Subcutaneous abdominal adipose tissue (tissue), 5 donors: ENCODE data around the gene TCP11L2.

Experiments
- H3K27ac ChIP-seq: one replicate; pipeline ENCODE4 v1.7.0; 2013; ENCODE audit warnings: low read depth, mild to moderate bottlenecking, inconsistent platforms, low read length, moderate library complexity
- H3K27me3 ChIP-seq, 5 donors: one replicate each; pipeline ENCODE4 v1.7.0; 2013; ENCODE audit warnings: low read length in 5 of 5, inconsistent platforms in 1 of 5; ENCODE audit not compliant: control insufficient read depth in 5 of 5, insufficient read depth in 4 of 5
- H3K36me3 ChIP-seq, 5 donors: one replicate each; pipeline ENCODE4 v1.7.0; 2013; ENCODE audit warnings: low read length in 5 of 5; ENCODE audit not compliant: control insufficient read depth in 5 of 5, insufficient read depth in 5 of 5
- H3K4me1 ChIP-seq, 5 donors: one replicate each; pipeline ENCODE4 v1.7.0; 2013; ENCODE audit warnings: low read length in 5 of 5, mild to moderate bottlenecking in 3 of 5, moderate library complexity in 1 of 5; ENCODE audit not compliant: control insufficient read depth in 5 of 5, insufficient read depth in 5 of 5
- H3K4me3 ChIP-seq, 5 donors: one replicate each; pipeline ENCODE4 v1.7.0; 2013; ENCODE audit warnings: low read length in 5 of 5, low read depth in 1 of 5
- H3K9ac ChIP-seq, 5 donors: one replicate each; pipeline ENCODE4 v1.7.0; 2013; ENCODE audit warnings: low read length in 5 of 5, mild to moderate bottlenecking in 4 of 5, moderate library complexity in 3 of 5
- H3K9me3 ChIP-seq, 5 donors: one replicate each; pipeline ENCODE4 v1.7.0; 2013; ENCODE audit warnings: low read length in 5 of 5; ENCODE audit not compliant: control insufficient read depth in 5 of 5
- donor health status: healthy.
- donor health status: healthy.
- donor health status: healthy.
- donor health status: healthy.
- donor health status: healthy.

Gene TCP11L2

DNA sequence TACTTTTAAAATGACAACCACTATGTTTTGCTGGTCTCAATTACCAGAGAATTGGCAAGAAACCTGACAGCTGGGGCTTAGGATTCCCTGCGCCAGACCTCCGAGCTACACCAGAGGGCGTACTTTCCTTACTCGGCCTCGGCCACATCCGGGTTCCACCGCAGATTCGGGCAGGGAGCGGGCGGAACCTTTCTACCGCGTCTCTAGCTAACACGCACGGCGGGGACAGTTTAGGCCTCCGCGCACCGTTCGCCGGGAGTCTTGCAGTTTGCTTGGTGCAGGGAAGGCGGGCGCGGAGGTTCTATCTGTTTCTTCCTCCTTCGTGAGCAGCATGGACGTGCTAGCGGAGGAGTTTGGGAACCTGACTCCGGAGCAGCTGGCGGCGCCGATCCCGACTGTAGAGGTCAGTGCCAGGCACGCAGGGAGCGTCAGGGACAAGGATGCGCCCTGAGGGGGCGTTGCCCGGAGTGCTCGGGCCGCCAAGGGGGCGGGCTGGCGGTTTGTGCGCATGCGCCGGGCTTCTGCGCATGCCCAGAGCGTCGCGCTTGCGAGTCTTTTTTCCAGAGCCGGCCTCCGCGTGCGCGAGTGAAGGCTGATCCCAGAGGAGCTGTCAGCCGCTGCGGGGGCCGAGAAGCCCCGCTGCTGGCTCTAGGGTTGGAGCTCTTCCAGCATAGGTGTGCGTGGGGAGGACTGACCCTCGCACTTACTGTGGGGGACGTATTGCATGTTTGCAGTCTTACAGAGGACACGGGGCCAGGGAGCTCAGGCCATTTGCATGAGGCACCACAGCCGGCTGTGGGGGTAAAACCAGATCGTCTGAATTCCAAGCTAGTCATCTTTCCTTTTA, 55.2 kb downstream of the TCP11L2 start, which contains the start of gene POLR3B:
POLR3B (plus strand) TSS at position 200 of the 847 bp plus-strand sequence; CDS start at position 332, 132 bp downstream.
- peaks cover 0 to 21% (median 19%) of the 10 kb centered on the region in 5 donors for H3K4me1 ChIP-seq
- H3K36me3 ChIP-seq = no peaks in the 10 kb centered on the region
- peak within 1 kb of the TSS; percentile 65 to 89 (median 82) for H3K9ac ChIP-seq
- H3K9me3 ChIP-seq = no peaks in the 10 kb centered on the region
- no peaks in the 10 kb centered on the region for H3K27me3 ChIP-seq
- peak within 1 kb of the TSS; percentile 86 to 96 (median 92) for H3K4me3 ChIP-seq
- peak within 1 kb of the TSS; percentile 95 for H3K27ac ChIP-seq

DNA sequence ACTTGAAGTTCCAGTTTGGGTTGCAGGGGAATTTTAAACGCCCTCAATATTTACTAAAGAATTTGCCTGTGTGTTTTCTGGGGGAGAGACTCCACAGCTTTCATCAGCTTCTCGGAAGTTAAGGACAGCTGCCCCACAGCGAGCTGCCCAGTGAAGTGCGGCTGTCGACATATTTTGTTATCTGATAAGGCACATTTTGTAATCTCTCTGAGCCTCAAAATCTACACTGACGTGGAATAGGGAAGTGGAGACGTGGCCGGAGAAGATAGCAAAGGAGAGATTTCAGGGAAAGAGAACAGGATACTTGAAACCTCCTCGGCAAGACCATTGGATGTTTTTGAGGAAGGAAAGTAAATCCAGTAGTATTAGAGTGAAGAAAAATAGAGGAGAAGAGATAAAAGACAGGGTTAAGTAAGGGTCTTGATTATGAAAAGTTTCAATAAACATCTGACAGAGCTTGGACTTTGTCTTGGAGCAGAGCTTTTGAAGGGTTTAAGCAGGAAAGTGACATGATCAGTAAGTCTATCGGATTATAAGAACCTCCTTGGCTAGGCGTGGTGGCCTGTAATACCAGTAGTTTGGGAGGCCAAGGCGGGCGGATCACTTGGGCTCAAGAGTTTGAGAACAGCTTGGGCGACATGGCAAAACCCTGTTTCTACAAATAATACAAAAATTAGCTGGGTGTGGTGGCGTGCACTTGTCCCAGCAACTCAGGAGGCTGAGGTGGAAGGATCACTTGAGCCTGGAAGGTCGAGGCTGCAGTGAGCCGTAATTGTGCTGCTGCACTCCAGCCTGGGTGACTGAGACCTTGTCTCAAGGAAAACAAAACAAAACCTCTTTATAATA, 56.1 kb downstream of the TCP11L2 start:
- Histone ChIP-seq H3K27me3 (no peaks in the 10 kb centered on the region), H3K27ac (peak overlapping the region; percentile 95), H3K36me3 (no peaks in the 10 kb centered on the region), H3K4me3 (peak overlapping the region; percentile 86 to 96 (median 92)), H3K9ac (peak overlapping the region; percentile 65 to 89 (median 82)), H3K9me3 (no peaks in the 10 kb centered on the region), H3K4me1 (peaks cover 0 to 21% (median 19%) of the 10 kb centered on the region in 5 donors)

DNA sequence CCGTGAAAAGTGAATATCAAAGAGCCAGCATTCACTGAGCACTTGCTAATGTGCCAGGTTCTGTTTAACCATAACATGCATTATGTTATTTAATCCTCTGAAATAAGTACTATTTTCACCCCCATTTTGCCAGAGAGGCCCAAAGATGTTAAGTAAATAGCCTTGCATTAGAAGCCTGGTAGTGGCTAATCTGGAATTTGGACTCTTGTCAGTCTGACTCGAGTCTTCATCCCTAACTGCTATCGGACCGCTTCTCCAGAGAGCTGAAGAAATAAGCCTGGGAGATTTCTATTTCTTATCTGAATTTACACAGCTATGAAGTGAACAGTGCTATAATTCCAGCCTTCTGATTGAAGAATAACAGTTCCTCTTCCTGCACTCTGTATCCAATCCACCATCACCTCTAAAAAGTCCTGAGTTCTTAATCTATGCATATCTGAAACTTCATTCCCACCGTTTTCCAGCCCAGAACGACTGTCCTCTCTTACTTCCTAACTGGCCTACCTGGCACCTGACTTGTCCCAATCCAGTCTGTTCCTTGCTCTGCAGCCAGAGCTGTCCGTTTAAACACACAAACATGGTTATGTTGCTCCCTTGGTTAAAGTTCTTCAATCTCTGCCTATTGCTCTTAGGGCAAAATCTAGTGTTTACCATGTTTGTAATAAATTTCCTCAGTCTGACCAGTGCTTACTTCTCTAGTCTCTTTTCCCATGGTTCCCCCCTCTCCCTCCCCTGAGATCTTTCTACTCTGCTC, 57.3 kb downstream of the TCP11L2 start:
- Histone ChIP-seq H3K9ac (no peak overlapping the region), H3K27ac (no peak overlapping the region), H3K27me3 (no peaks in the 10 kb centered on the region), H3K36me3 (peaks cover 2 to 8% (median 3%) of the 10 kb centered on the region in 5 donors), H3K9me3 (no peaks in the 10 kb centered on the region), H3K4me1 (peaks cover 0 to 21% (median 19%) of the 10 kb centered on the region in 5 donors), H3K4me3 (no peak overlapping the region)

DNA sequence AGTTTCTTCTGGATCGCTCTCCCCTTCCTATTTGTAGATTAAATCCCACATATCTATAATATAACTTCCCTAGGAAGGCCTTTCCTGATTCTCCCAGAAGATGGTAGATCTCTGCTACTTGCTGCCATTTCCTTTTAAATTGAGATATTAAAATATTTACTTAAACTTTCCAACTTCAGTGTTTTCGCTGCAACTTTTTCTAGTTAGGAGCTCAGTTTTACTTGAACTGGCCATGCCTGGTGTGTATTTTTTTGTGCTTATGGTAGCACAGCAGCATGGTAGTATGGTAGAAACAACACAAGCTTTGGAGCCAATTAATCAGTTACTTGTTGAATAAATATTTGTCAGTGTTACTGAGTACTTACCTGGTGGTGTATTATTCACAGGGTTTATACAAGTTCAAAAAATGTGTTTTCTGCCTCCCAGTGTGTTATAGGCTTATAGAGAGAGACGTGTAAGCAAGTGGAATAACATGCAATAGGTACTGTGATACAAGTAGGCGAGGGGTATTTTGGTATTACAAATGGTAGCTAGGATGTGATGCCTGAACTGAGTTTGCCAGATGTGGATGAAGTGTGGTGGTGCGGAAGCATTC, 58.0 kb downstream of the TCP11L2 start:
- Histone ChIP-seq H3K9me3 (no peaks in the 10 kb centered on the region), H3K27ac (no peak overlapping the region), H3K36me3 (peaks cover 2 to 8% (median 3%) of the 10 kb centered on the region in 5 donors), H3K4me1 (peaks cover 0 to 21% (median 19%) of the 10 kb centered on the region in 5 donors), H3K9ac (no peak overlapping the region), H3K27me3 (no peaks in the 10 kb centered on the region), H3K4me3 (no peak overlapping the region)

DNA sequence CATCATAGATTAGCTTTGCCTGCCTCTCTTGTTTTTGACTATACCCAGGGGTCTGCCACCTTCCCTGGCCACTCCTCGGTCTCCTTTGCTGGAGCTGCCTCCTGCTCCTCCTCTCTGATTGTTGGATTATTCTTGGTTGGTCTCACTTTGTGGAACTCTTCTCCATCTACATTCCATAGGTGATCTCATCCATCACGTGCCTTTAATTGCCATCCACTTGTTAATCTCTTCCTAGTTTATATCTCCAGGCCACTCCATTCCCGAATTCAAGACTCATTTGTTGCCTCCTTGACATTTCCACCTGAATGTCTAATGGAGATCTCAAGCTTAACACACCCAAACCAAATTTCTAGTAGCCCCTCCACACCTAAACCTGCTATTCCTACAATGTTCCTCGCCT, 60.4 kb downstream of the TCP11L2 start:
- H3K27me3 ChIP-seq = no peaks in the 10 kb centered on the region
- no peaks in the 10 kb centered on the region for H3K9me3 ChIP-seq
- no peak overlapping the region for H3K9ac ChIP-seq
- H3K36me3 ChIP-seq = peaks cover 2 to 14% (median 8%) of the 10 kb centered on the region in 5 donors
- H3K4me1 ChIP-seq = peaks cover 0 to 17% (median 14%) of the 10 kb centered on the region in 5 donors
- no peak overlapping the region for H3K27ac ChIP-seq
- no peak overlapping the region for H3K4me3 ChIP-seq

DNA sequence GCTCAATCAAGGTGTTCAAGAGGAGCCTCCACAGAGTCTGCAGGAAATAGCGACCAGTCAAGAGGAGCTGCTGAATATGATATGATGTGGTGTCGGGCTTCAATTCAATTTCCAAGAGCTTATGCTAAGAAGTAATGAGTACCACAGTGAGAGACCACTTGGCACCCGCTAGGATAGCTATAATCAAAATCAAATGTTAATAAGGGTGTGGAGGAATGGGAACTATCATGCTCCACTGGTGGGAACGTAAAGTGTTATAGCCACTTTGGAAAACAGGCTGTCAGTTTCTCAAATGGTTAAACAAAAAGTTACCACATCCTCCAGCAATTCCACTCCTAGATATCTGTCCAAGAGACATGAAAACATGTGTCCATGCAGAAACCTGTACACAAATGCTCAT, 61.7 kb downstream of the TCP11L2 start:
- peaks cover 3 to 17% (median 9%) of the 10 kb centered on the region in 5 donors for H3K36me3 ChIP-seq
- H3K4me3 ChIP-seq = no peak overlapping the region
- no peaks in the 10 kb centered on the region for H3K27me3 ChIP-seq
- no peak overlapping the region for H3K9ac ChIP-seq
- H3K27ac ChIP-seq = no peak overlapping the region
- H3K4me1 ChIP-seq = peaks cover 0 to 5% (median 2%) of the 10 kb centered on the region in 5 donors
- no peaks in the 10 kb centered on the region for H3K9me3 ChIP-seq

DNA sequence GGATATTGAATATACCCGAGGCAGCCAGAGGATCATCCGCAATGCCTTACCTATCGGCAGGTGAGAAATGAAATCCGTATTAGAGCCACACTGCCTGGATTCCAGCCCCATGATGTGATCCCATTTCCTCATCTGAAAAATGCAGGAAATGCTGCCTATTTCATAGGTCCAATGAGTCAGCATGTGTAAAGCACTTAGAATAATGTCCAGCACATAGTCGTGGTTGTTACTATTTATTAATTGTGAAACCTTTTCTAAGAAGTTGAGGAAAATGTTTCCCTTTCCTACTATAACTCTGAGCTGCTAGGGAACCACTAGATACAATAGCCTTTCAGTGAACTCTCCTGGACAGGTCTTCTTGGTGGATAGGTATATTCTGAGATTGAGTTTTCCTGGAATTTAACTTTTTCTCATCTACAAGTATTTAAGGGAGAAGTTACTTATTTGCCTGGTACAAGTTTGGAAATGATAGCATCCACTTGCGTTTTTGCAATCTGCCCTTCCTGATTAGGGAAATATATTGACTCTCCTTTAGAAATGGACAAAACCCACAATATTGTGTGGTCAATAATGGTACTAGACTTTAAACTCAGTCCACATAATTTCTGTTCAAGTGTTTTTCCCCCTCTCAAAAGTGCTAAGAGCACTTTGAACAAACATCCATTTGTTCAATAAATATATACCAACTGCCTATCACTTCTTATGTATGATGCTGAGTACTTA, 67.3 kb downstream of the TCP11L2 start:
- H3K4me3 ChIP-seq = no peak overlapping the region
- peaks cover 10 to 27% (median 13%) of the 10 kb centered on the region in 5 donors for H3K36me3 ChIP-seq
- H3K27me3 ChIP-seq = no peaks in the 10 kb centered on the region
- H3K9me3 ChIP-seq = no peaks in the 10 kb centered on the region
- H3K4me1 ChIP-seq = no peaks in the 10 kb centered on the region
- H3K27ac ChIP-seq = no peak overlapping the region
- no peak overlapping the region for H3K9ac ChIP-seq

DNA sequence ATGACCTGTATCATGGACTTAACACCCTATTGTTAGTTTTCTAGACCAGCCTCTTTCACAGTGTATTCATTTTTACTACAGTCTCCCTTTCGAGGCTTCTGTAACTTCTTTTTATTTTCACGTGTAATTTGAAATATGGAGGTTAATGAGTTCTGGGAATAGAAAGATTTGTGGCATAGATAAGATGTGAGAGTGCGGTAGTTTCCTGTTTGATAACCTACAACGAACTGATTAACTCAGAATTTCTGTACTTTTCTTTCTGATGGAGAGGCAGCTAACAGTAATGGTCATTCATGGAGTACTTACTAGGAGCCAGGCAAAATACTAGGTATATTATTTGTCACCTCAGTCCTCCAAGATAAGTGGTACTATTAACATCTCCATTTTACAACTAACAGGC, 76.3 kb downstream of the TCP11L2 start:
- no peak overlapping the region for H3K27ac ChIP-seq
- H3K9me3 ChIP-seq = peaks cover 0 to 3% (median 0%) of the 10 kb centered on the region in 5 donors
- H3K36me3 ChIP-seq = peaks cover 23 to 53% (median 45%) of the 10 kb centered on the region in 5 donors
- no peak overlapping the region for H3K9ac ChIP-seq
- H3K4me3 ChIP-seq = no peak overlapping the region
- H3K4me1 ChIP-seq = no peaks in the 10 kb centered on the region
- no peaks in the 10 kb centered on the region for H3K27me3 ChIP-seq

DNA sequence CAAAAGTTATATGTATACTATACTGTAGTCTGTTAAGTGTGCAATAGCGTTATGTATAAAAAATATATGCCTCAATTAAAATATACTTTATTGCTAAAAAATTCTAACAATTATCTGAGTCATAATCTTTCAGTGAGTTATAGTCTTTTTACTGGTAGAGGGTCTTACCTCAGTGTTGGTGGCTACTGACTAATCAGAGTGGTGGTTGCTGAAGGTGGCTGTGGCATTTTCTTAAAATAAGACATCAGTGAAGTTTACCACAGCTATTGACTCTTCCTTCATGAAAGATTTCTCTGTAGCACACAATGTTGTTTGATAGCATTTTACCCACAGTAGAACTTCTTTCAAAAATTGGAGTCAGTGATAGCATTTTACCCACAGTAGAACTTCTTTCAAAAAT, 78.4 kb downstream of the TCP11L2 start:
- Histone ChIP-seq H3K36me3 (peaks cover 23 to 55% (median 51%) of the 10 kb centered on the region in 5 donors), H3K4me1 (no peaks in the 10 kb centered on the region), H3K9me3 (peaks cover 0 to 3% (median 0%) of the 10 kb centered on the region in 5 donors), H3K27me3 (no peaks in the 10 kb centered on the region), H3K9ac (no peak overlapping the region), H3K27ac (no peak overlapping the region), H3K4me3 (no peak overlapping the region)
